Anterior cingulate cortex (tissue), 58 donors: ENCODE data around the gene THRA.

Experiments used
- DNase-seq, 58 donors: peaks; one replicate each; lab custom pipeline; 2025; lab: John Stamatoyannopoulos, UW

Gene THRA, protein sequence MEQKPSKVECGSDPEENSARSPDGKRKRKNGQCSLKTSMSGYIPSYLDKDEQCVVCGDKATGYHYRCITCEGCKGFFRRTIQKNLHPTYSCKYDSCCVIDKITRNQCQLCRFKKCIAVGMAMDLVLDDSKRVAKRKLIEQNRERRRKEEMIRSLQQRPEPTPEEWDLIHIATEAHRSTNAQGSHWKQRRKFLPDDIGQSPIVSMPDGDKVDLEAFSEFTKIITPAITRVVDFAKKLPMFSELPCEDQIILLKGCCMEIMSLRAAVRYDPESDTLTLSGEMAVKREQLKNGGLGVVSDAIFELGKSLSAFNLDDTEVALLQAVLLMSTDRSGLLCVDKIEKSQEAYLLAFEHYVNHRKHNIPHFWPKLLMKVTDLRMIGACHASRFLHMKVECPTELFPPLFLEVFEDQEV

DNA sequence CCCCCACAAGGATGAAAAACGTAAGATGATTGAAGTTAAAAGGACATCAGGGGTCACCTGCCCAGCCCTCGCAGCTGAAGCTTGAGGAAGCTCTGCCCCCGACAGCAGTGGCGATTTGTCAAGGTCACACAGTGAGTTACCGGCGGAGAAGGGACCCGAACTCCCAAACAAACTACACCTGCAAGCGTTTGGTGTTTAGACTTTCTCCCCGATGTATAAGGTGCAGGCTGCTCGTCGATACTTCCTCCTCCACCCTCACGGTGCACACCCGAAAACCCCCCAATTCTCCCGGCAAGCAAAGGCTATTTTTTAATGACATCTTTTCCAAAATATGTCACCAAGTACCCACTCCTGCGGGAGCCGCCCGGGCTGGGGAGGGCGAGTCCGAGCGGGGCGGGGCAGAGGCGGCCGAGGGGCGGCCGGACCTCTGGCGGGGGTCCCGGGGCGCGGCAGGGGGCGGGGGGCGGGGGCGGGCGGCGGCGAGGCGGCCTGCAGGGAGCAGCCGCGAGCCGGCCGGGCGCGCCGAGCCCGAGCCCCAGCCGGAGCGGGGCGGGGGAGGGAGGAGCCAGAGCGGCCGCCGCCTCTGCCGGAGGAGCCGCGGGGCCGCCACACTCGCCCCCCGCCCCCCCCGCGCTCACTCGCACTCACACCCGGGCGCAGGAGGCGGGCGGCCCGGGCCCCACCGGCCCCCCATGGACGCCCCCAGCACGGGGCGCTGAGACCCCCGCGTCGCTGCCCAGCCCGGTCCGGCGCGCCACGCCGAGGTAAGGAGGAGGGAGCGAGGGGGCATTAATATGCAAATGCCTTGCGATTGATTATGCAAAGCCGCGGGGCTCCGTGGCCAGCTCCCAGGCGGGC is at the start of gene THRA:
TSS of gene THRA (plus strand) at position 637 of the 858 bp plus-strand sequence. CDS start 11,524 bp downstream, outside the sequence.
- peak in 42 of 58 donors; percentile 46 to 81 (median 65) for DNase-seq

- DNase-seq = no peak
These were observed 48.3 kb upstream of the THRA start for GRCh38 chr17:40014375-40014980.

GRCh38 chr17:40015005-40015997 is 47.5 kb upstream of the THRA start, which contains the start of gene CSF3:
Gene CSF3 (plus strand): TSS chr17:40015440. CDS start chr17:40015475, 35 bp downstream.
- no peak for DNase-seq

- no peak for DNase-seq
These were observed 46.5 kb upstream of the THRA start for GRCh38 chr17:40015998-40016985.

- no peak for DNase-seq
These were observed 45.2 kb upstream of the THRA start for GRCh38 chr17:40017422-40018080.

- peak in 2 of 58 donors; percentile 20 to 27 for DNase-seq
These were observed 44.3 kb upstream of the THRA start for GRCh38 chr17:40018211-40019121.

DNA sequence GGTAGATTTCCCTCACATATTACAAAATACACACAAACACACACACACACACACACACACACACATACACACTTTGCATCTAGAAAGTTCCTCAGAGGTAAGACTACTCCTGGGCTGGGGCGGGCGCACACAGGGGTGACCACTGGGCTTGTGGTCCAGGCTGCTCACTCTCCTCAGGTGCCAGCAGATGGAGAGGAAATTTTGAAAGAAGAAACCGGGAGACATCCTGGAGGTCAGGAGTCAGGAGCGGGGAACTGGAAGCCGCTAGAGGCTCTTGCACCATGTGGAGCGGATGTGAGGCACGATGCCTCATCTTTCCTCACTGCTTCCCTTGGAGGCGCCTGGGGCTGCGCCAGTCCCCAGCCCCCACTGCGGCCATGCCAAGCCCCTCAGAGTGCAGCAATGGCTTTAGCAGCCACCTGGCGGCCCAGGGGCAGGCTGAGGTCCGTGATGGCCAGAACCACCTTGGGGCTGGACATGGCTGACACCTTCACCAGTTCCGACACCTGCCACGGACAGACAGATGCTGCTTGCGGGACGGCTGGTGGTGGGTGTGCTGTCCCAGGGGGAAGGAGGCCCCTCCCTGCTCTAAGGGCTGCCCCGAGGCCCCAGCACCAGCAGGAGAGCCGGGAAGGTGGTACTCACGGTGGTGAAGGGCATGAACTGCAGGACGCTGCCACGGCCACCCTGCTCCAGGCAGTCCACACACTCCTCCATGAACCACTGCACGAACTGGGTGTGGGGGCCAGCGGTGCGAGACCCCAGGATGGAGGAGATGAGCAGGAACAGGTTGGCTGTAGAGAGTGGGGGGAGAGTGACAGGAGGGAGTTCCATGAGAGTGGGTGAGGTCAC is 43.4 kb upstream of the THRA start:
- DNase-seq = no peak

- DNase-seq = no peak
These were observed 42.6 kb upstream of the THRA start for GRCh38 chr17:40020146-40020545.

DNA sequence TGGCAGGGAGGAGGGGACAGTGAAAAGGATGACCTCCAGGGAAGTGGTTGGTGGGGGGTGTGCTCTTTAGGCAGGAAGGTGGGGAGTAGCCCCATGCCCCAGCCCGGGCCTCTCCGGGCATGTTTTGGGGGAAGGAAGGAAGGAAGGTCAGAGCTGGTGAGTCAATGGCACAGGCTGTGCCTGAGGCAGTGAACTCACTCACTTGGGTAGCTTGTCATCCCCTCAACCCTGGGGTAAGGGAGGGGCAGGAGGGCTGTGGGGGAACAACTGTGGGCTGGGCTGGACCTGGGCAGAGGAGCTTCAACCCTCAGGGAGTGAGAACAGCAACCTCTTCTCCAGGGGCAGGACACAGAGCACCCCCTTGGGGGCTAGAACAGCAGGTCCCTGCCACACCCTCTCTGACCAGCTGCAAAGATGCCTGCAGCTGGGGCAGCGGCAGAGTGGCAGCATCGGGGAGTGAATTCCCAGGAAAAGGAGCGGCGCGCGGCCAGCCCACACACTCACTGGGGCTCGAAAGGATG is 41.3 kb upstream of the THRA start:
- no peak for DNase-seq

- no peak for DNase-seq
These were observed 40.3 kb upstream of the THRA start for GRCh38 chr17:40022497-40022896.

DNA sequence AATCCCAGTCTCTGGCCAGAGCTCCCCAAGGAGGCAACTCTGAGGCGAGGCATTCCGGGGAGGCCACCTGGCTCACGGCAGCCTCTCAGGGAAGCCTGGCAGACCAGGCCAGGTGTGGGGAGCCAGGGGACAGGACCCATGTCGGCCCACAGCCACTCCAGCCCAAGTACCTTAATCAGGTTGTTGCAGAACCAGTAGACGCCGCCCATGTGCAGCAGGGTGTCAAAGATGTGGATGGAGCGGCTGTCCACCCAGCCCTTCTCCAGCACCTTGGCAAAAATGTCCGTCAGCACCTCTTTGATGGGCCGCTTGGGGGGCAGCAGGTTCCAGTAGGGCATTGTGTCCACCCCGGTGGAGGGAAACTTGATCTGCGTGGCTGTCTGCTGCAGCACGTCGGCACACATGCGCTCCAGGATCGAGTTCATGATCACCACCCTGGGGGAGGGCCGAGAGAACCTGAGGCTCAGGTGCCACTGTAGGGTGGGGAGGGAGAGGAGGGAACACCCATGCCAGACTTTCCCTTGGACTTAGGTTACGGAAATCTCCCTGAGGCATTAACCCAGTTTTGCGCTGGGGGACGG is 39.7 kb upstream of the THRA start:
- no peak for DNase-seq

GRCh38 chr17:40023590-40024292 is 39.0 kb upstream of the THRA start:
- DNase-seq = no peak

- no peak for DNase-seq
These were observed 37.9 kb upstream of the THRA start for GRCh38 chr17:40024901-40025300.

DNA sequence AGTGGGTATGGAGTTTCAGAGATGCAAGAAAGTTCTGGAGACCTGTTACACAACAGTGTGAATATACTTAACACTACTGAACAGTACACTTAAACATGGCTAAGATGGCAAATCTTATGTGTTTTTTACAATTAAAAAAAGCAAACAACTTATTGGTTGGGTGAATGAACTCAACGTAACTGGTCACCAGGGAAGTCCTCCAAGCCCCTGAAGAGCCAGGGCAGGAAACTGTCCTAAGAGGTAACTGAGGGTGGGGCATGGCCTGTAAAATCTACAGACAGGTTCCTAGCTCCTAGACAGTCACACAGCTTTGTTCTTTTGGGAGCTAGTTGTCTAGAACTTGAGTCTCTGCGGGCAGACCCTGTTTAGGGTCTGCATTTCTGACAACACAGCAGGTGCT is 37.2 kb upstream of the THRA start:
- DNase-seq = no peak
